ENCODE measurements around the gene SPIN2B.
"Not testable (repeated sequence)": the region's sequence is repeated elsewhere in the genome, so short reads cannot be mapped to it uniquely, and the experiment has no call there.

SPIN2B gene

GRCh38 chrX:57121162-57121755 lies at the start of gene SPIN2B:
TSS of gene SPIN2B (minus strand) at chrX:57121548.
- CTCF ChIA-PET, result no interaction called here

GRCh38 chrX:57156397-57157049 lies 35.2 kb upstream of the SPIN2B start:
- H3K9me3 Mint-ChIP-seq, result peaks cover 4% of the 10 kb centered on the region
- no peaks in the 10 kb centered on the region for H3K27me3 Mint-ChIP-seq
- H3K27ac Mint-ChIP-seq, result no peak overlapping the region
- H3K4me1 Mint-ChIP-seq, result no peaks in the 10 kb centered on the region
- no peak overlapping the region for H3K4me3 Mint-ChIP-seq
- DNase-seq, result no peak
- no peaks in the 10 kb centered on the region for H3K36me3 Mint-ChIP-seq
- CTCF ChIA-PET, result interaction anchor here (0.7 to 2.1 kb wide), 5 partner anchors 10 to 664 kb away, joined by 3 to 9 read pairs (median 3); no protein-coding TSS in a partner anchor

More at GRCh38 chrX:57121162-57121755, at the start of gene SPIN2B:
- H3K36me3 Mint-ChIP-seq, result peaks cover 4% of the 10 kb centered on the region
- peak within 1 kb of the TSS; percentile 91 for H3K27ac Mint-ChIP-seq
- DNase-seq, result peak; percentile 88
- H3K27me3 Mint-ChIP-seq, result no peaks in the 10 kb centered on the region
- H3K4me1 Mint-ChIP-seq, result peaks cover 9% of the 10 kb centered on the region
- peak within 1 kb of the TSS; percentile 86 for H3K4me3 Mint-ChIP-seq
- no peaks in the 10 kb centered on the region for H3K9me3 Mint-ChIP-seq

- DNase-seq, result no peak
- H3K4me1 Mint-ChIP-seq, result no peaks in the 10 kb centered on the region
- H3K36me3 Mint-ChIP-seq, result no peaks in the 10 kb centered on the region
- no peak overlapping the region for H3K27ac Mint-ChIP-seq
- H3K4me3 Mint-ChIP-seq, result no peak overlapping the region
- H3K9me3 Mint-ChIP-seq, result peaks cover 4% of the 10 kb centered on the region
- H3K27me3 Mint-ChIP-seq, result no peaks in the 10 kb centered on the region
- CTCF ChIA-PET, result interaction anchor here (1.2 kb wide), 1 partner anchor 352 kb away, joined by 3 read pairs; no protein-coding TSS in a partner anchor
Observed at GRCh38 chrX:57155171-57155570, 33.8 kb upstream of the SPIN2B start.

GRCh38 chrX:57152222-57152621 lies 30.9 kb upstream of the SPIN2B start:
- H3K27me3 Mint-ChIP-seq, H3K9me3 Mint-ChIP-seq, CTCF ChIA-PET: not testable (repeated sequence)

GRCh38 chrX:57138674-57139073 lies 17.3 kb upstream of the SPIN2B start:
- no peak overlapping the region for H3K27ac Mint-ChIP-seq
- DNase-seq, result no peak
- H3K27me3 Mint-ChIP-seq, result no peaks in the 10 kb centered on the region
- no peaks in the 10 kb centered on the region for H3K36me3 Mint-ChIP-seq
- H3K4me1 Mint-ChIP-seq, result peaks cover 10% of the 10 kb centered on the region
- H3K9me3 Mint-ChIP-seq, result no peaks in the 10 kb centered on the region
- CTCF ChIA-PET, result no interaction called here
- no peak overlapping the region for H3K4me3 Mint-ChIP-seq

More at GRCh38 chrX:57152222-57152621, 30.9 kb upstream of the SPIN2B start:
- H3K4me3 Mint-ChIP-seq, DNase-seq, H3K36me3 Mint-ChIP-seq, H3K4me1 Mint-ChIP-seq, H3K27ac Mint-ChIP-seq: not testable (repeated sequence)

GRCh38 chrX:57137501-57137900 lies 16.2 kb upstream of the SPIN2B start:
- CTCF ChIA-PET, result no interaction called here
- Mint-ChIP-seq H3K4me1 (peaks cover 10% of the 10 kb centered on the region), H3K9me3 (no peaks in the 10 kb centered on the region), H3K36me3 (no peaks in the 10 kb centered on the region), H3K27me3 (no peaks in the 10 kb centered on the region), H3K4me3 (no peak overlapping the region), H3K27ac (no peak overlapping the region)
- DNase-seq, result no peak

- H3K27me3 Mint-ChIP-seq, H3K4me3 Mint-ChIP-seq, CTCF ChIA-PET, H3K4me1 Mint-ChIP-seq, H3K9me3 Mint-ChIP-seq, H3K27ac Mint-ChIP-seq, DNase-seq, H3K36me3 Mint-ChIP-seq: not testable (repeated sequence)
Observed at GRCh38 chrX:57137073-57137472, 15.7 kb upstream of the SPIN2B start, which contains the start of gene SPIN2A. TSS of gene SPIN2A (minus strand) at chrX:57137397. CDS start at chrX:57136597, 800 bp downstream.

- H3K4me3 Mint-ChIP-seq, H3K9me3 Mint-ChIP-seq, H3K4me1 Mint-ChIP-seq, CTCF ChIA-PET, DNase-seq, H3K36me3 Mint-ChIP-seq, H3K27me3 Mint-ChIP-seq, H3K27ac Mint-ChIP-seq: not testable (repeated sequence)
Observed at GRCh38 chrX:57136589-57136988, 15.2 kb upstream of the SPIN2B start.

GRCh38 chrX:57135287-57135686 lies 13.9 kb upstream of the SPIN2B start:
- CTCF ChIA-PET, result no interaction called here
- H3K36me3 Mint-ChIP-seq, result no peaks in the 10 kb centered on the region
- H3K27me3 Mint-ChIP-seq, result no peaks in the 10 kb centered on the region
- H3K9me3 Mint-ChIP-seq, result no peaks in the 10 kb centered on the region
- H3K4me3 Mint-ChIP-seq, result no peak overlapping the region
- DNase-seq, result no peak
- peaks cover 3% of the 10 kb centered on the region for H3K4me1 Mint-ChIP-seq
- no peak overlapping the region for H3K27ac Mint-ChIP-seq

GRCh38 chrX:57134702-57135101 lies 13.4 kb upstream of the SPIN2B start:
- DNase-seq, result no peak
- CTCF ChIA-PET, result no interaction called here
- no peaks in the 10 kb centered on the region for H3K9me3 Mint-ChIP-seq
- H3K27me3 Mint-ChIP-seq, result no peaks in the 10 kb centered on the region
- H3K4me3 Mint-ChIP-seq, result no peak overlapping the region
- H3K27ac Mint-ChIP-seq, result no peak overlapping the region
- peaks cover 3% of the 10 kb centered on the region for H3K4me1 Mint-ChIP-seq
- no peaks in the 10 kb centered on the region for H3K36me3 Mint-ChIP-seq

GRCh38 chrX:57133706-57134105 lies 12.4 kb upstream of the SPIN2B start:
- Mint-ChIP-seq H3K9me3 (no peaks in the 10 kb centered on the region), H3K27me3 (no peaks in the 10 kb centered on the region), H3K4me3 (no peak overlapping the region), H3K27ac (no peak overlapping the region), H3K36me3 (peaks cover under 1% of the 10 kb centered on the region), H3K4me1 (peaks cover 3% of the 10 kb centered on the region)
- CTCF ChIA-PET, result no interaction called here
- no peak for DNase-seq

GRCh38 chrX:57133284-57133683 lies 11.9 kb upstream of the SPIN2B start:
- H3K9me3 Mint-ChIP-seq, H3K27ac Mint-ChIP-seq, H3K27me3 Mint-ChIP-seq, CTCF ChIA-PET, H3K4me3 Mint-ChIP-seq, H3K36me3 Mint-ChIP-seq, DNase-seq, H3K4me1 Mint-ChIP-seq: not testable (repeated sequence)

- H3K36me3 Mint-ChIP-seq, result peaks cover 2% of the 10 kb centered on the region
- CTCF ChIA-PET, result no interaction called here
- H3K27me3 Mint-ChIP-seq, result no peaks in the 10 kb centered on the region
- DNase-seq, result no peak
- no peak overlapping the region for H3K27ac Mint-ChIP-seq
- H3K4me1 Mint-ChIP-seq, result no peaks in the 10 kb centered on the region
- H3K4me3 Mint-ChIP-seq, result no peak overlapping the region
- H3K9me3 Mint-ChIP-seq, result no peaks in the 10 kb centered on the region
Observed at GRCh38 chrX:57132046-57132445, 10.7 kb upstream of the SPIN2B start.

GRCh38 chrX:57121816-57122215 lies 468 bp upstream of the SPIN2B start:
- H3K9me3 Mint-ChIP-seq, result no peaks in the 10 kb centered on the region

GRCh38 chrX:57120619-57121161 lies 658 bp downstream of the SPIN2B start:
- DNase-seq, H3K36me3 Mint-ChIP-seq, CTCF ChIA-PET, H3K9me3 Mint-ChIP-seq, H3K27me3 Mint-ChIP-seq, H3K4me1 Mint-ChIP-seq: not testable (repeated sequence)
- Mint-ChIP-seq H3K4me3 (peak overlapping the region; percentile 86), H3K27ac (peak overlapping the region; percentile 91)

More at GRCh38 chrX:57121816-57122215, 468 bp upstream of the SPIN2B start:
- Mint-ChIP-seq H3K27me3 (no peaks in the 10 kb centered on the region), H3K4me3 (peak overlapping the region; percentile 86), H3K36me3 (peaks cover 4% of the 10 kb centered on the region), H3K4me1 (peaks cover 9% of the 10 kb centered on the region), H3K27ac (peak overlapping the region; percentile 91)
- no peak for DNase-seq
- CTCF ChIA-PET, result no interaction called here

Data from activated naive CD4-positive, alpha-beta T cell treated with anti-CD3 and anti-CD28 coated beads, Interleukin-2, amount 10 ng/mL, durations not matched to agents 7 days and 5 days (primary cell).